A549 (cell line): ENCODE results near the gene MAPT. TPM values are rescaled to one million over a fixed set of nuclear protein-coding genes. Genes with fewer than 3 reads are reported as not detected.

Experiments
- ATAC-seq, 2 experiments: fragments of 200-7000 bp in 1 of 2; fragments of >200 bp in 1 of 2; cut with Nextera tagmentation in 1 of 2; cut with Tn5 transposase in 1 of 2; 3 replicates each; pipeline versions ENCODE4 v1.8.0 to v1.9.1; 2018 to 2020; ENCODE audit warnings: mild to moderate bottlenecking in 1 of 2, moderate library complexity in 1 of 2
- CTCF ChIA-PET: fragments of 300-600 bp; sonication (Branson Sonifier 250); formaldehyde crosslinking; extraction: SDS; loops from one replicate; lab custom pipeline; 2021; ENCODE audit warnings: antibody characterized with exemption, inconsistent platforms; lab: Yijun Ruan, JAX
- POLR2A ChIA-PET: fragments of 350-600 bp; formaldehyde crosslinking; extraction: SDS; loops from one replicate; lab custom pipeline; 2021; ENCODE audit warnings: antibody characterized with exemption, inconsistent platforms; lab: Yijun Ruan, JAX
- DNase-seq, 2 experiments: peaks; one replicate each; pipeline versions ENCODE4 v3.0.0 to v3.0.0-alpha.2; 2011 to 2016; ENCODE audit warnings: low read depth in 1 of 2, low spot score in 1 of 2
- FAIRE-seq: peaks from 2 replicates; lab custom pipeline; 2011; peaks lifted over from hg19 to GRCh38; lab: Jason Lieb, UNC
- H3K27ac ChIP-seq, 2 experiments: fragments of >200 bp; sonication (Bioruptor Twin); formaldehyde crosslinking; 3 replicates each; pipeline ENCODE4 v1.5.1; 2016 to 2017
- H3K4me1 ChIP-seq: fragments of >200 bp; sonication (Bioruptor Twin); formaldehyde crosslinking; 3 replicates; pipeline ENCODE4 v1.6.1; 2016
- H3K4me2 ChIP-seq: fragments of >200 bp; sonication (Bioruptor Twin); formaldehyde crosslinking; 3 replicates; pipeline ENCODE4 v1.6.1; 2016
- H3K4me3 ChIP-seq: fragments of >200 bp; sonication (Bioruptor Twin); formaldehyde crosslinking; 3 replicates; pipeline ENCODE4 v1.5.1; 2016
- H3K9me3 ChIP-seq: fragments of >200 bp; sonication (Bioruptor Twin); formaldehyde crosslinking; 3 replicates; pipeline ENCODE4 v1.6.1; 2016
- CEBPB ChIP-seq, 2 experiments: fragments of >200 bp in 1 of 2; sonication (Bioruptor Twin) in 1 of 2; formaldehyde crosslinking in 1 of 2; IDR thresholded peaks; 2 replicates each; pipeline ENCODE4 v1.6.1; 2012 to 2016
- CHD4 ChIP-seq: fragments of 200-600 bp; sonication (generic); IDR thresholded peaks from 2 replicates; pipeline ENCODE4 v1.6.1; 2016; ENCODE audit warnings: antibody characterized with exemption, mild to moderate bottlenecking, borderline replicate concordance
- EHMT2 ChIP-seq: fragments of 200-600 bp; sonication (generic); IDR thresholded peaks from 2 replicates; pipeline ENCODE4 v1.6.1; 2016; ENCODE audit warnings: antibody characterized with exemption, low read depth, mild to moderate bottlenecking, moderate library complexity
- FOXS1 ChIP-seq: fragments of 250-450 bp; sonication (Bioruptor Pico); IDR thresholded peaks from 2 replicates; pipeline ENCODE4 v1.5.0; 2020; ENCODE audit warnings: mild to moderate bottlenecking, moderate library complexity
- GATA3 ChIP-seq: IDR thresholded peaks from 2 replicates; pipeline ENCODE4 v1.6.1; 2012; ENCODE audit warnings: borderline replicate concordance
- JUN ChIP-seq, 2 experiments: fragments of >200 bp; sonication (Bioruptor Twin); formaldehyde crosslinking; IDR thresholded peaks; 2 replicates in 1 of 2; 3 replicates in 1 of 2; pipeline ENCODE4 v1.6.1; 2016 to 2017
- JUNB ChIP-seq: fragments of >200 bp; sonication (Bioruptor Twin); formaldehyde crosslinking; IDR thresholded peaks from 2 replicates; pipeline ENCODE4 v1.6.1; 2016
- KDM5A ChIP-seq: fragments of 200-600 bp; sonication (generic); IDR thresholded peaks from 2 replicates; pipeline ENCODE4 v1.6.1; 2016; ENCODE audit warnings: antibody characterized with exemption, mild to moderate bottlenecking
- MAZ ChIP-seq: fragments of 150-350 bp; IDR thresholded peaks from 2 replicates; pipeline ENCODE4 v1.6.1; 2014; ENCODE audit warnings: antibody characterized with exemption, low read depth, low read length, borderline replicate concordance
- NPAS2 ChIP-seq: fragments of 250-450 bp; sonication (Bioruptor Pico); IDR thresholded peaks from 2 replicates; pipeline ENCODE4 v1.8.0; 2022; ENCODE audit warnings: mild to moderate bottlenecking, moderate library complexity, borderline replicate concordance
- RFX5 ChIP-seq: fragments of 450-650 bp; IDR thresholded peaks from 2 replicates; pipeline ENCODE4 v1.7.1; 2014; ENCODE audit warnings: antibody characterized with exemption, mild to moderate bottlenecking, moderate library complexity
- RNF2 ChIP-seq: fragments of 200-600 bp; sonication (generic); IDR thresholded peaks from 2 replicates; pipeline ENCODE4 v1.6.1; 2016; ENCODE audit warnings: low read depth, mild to moderate bottlenecking, antibody characterized with exemption, moderate library complexity, borderline replicate concordance
- SMC3 ChIP-seq: fragments of >200 bp; sonication (Bioruptor Twin); formaldehyde crosslinking; IDR thresholded peaks from 3 replicates; pipeline ENCODE4 v1.6.1; 2018; ENCODE audit warnings: inconsistent platforms
- TFCP2L1 ChIP-seq: fragments of 250-450 bp; sonication (Bioruptor Pico); IDR thresholded peaks from 2 replicates; pipeline ENCODE4 v1.5.0; 2021; ENCODE audit warnings: mild to moderate bottlenecking
- ZC3H11A ChIP-seq: fragments of 450-650 bp; IDR thresholded peaks from 2 replicates; pipeline ENCODE4 v1.6.1; 2014; ENCODE audit warnings: antibody characterized with exemption, mild to moderate bottlenecking
- ZNF302 ChIP-seq: fragments of 250-450 bp; sonication (Bioruptor Pico); IDR thresholded peaks from 2 replicates; pipeline ENCODE4 v1.9.0; 2021; ENCODE audit warnings: inconsistent platforms, mild to moderate bottlenecking, moderate library complexity
- whole genome bisulfite sequencing: methylation state at CpG from one replicate; pipeline ENCODE4 v1.1.6; 2017; ENCODE audit errors: missing lambda C conversion rate; 5-methylcytosine and 5-hydroxymethylcytosine counted together
- polyA plus RNA-seq, 4 experiments: library from polyadenylated mRNA; depleted of rRNA in 3 of 4; stranded (reverse); fragments of >200 nt; fragmentation: RNase III in 1 of 4; extraction: RNeasy Plus Mini Kit Qiagen cat#74134 plus additional on column Dnase treatment in 1 of 4; gene quantifications; 2 replicates in 3 of 4; 3 replicates in 1 of 4; pipeline ENCODE4 v1.2.3, GENCODE V29; 2011 to 2017
- TF ChIP-seq, protein P1 (sequence below): fragments of >200 bp; sonication (Bioruptor Twin); formaldehyde crosslinking; IDR thresholded peaks from 2 replicates; pipeline ENCODE4 v1.6.1; 2016
- TF ChIP-seq, protein P2 (sequence below): IDR thresholded peaks from 2 replicates; pipeline ENCODE4 v1.6.1; 2012; ENCODE audit warnings: low read depth, borderline replicate concordance
- TF ChIP-seq, protein P3 (sequence below): fragments of >200 bp; sonication (Bioruptor Twin); formaldehyde crosslinking; IDR thresholded peaks from 3 replicates; pipeline ENCODE4 v1.6.1; 2016

Gene MAPT
- polyA plus RNA-seq, 2 of the 4 experiments (the other 2 are of a cell fraction) = 1.2 to 1.6 TPM

DNA sequence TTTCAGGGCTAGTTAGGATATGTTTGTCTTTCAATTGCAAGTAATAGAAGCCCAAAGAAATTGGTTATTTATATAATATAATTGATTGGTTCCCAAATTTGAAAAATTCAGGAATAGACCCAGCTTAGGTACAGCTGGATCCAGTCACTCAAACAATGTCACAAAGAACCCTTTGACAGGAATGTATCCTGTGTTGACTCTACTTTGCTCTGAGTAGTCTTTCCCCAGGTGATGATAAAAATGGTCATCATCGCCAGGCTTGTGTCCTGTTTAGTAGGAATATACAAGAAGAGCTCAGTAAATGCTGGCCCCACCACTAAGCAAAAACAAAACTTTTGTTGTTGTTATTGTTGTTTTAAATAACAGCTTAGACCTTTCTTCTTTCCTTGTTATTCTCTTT, 35.0 kb downstream of the MAPT start:
- DNase-seq = no peak
- Histone ChIP-seq H3K27ac (no peak overlapping the region), H3K9me3 (no peaks in the 10 kb centered on the region), H3K4me1 (peaks cover 15% of the 10 kb centered on the region; the same call in 2 of the 3 replicates), H3K4me3 (no peak overlapping the region), H3K4me2 (no peak overlapping the region)
- ATAC-seq = no peak
- ChIA-PET CTCF (interaction anchor here (0.6 to 4.3 kb wide), 10 partner anchors 9 to 289 kb away, joined by 3 to 18 read pairs (median 3); partner anchors contain the start of gene MAPT), POLR2A (no interaction called here)
- TF ChIP-seq TFCP2L1 (no peak), RFX5 (no peak), ZC3H11A (no peak), SMC3 (no peak), JUNB (no peak), FOXS1 (CRISPR knock-in tag) (no peak)
- TF ChIP-seq, protein P1, sequence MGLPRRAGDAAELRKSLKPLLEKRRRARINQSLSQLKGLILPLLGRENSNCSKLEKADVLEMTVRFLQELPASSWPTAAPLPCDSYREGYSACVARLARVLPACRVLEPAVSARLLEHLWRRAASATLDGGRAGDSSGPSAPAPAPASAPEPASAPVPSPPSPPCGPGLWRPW = no peak
- WGBS = 82% methylated on average over 1 of the region's 1 CpG
- no peak for FAIRE-seq

DNA sequence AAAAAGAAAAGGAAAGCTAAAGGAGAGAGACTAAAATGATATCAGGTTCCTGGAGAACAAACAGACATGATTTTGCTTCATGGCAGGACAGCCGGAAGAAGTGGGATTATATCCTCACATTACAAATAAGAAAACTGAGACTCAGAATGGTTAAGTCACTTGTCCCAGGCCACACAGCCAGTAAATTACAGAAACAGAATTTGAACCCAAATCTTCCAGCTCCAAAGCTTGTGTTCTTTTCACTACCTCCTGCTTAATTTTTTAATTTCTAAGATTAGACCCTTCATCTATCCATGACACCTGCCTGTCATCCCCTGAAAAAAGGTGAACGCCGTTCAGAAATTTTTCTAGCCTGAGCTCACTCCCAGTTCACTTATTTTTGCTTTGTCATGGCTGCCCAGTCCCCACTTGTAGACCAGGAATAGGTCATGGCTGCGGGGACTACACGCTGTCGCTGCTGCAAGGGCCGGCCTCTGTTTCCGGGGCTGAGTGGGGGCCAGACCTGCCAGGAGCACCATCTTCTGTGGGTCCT, 36.1 kb downstream of the MAPT start:
- POLR2A ChIA-PET = no interaction called here
- 85% methylated on average over 8 of the region's 8 CpGs for WGBS
- CTCF ChIA-PET = interaction anchor here (1.3 to 4.3 kb wide), 8 partner anchors 9 to 79 kb away, joined by 3 to 18 read pairs (median 4); partner anchors contain the start of gene MAPT
- Histone ChIP-seq H3K4me3 (no peak overlapping the region), H3K4me1 (peaks cover 15% of the 10 kb centered on the region; the same call in 2 of the 3 replicates), H3K27ac (0 out of 6 replicates have a peak overlapping the region, but pooled peaks of 1 of the 2 experiments have one; percentile 1), H3K9me3 (no peaks in the 10 kb centered on the region), H3K4me2 (no peak overlapping the region)
- FAIRE-seq (no peak), ATAC-seq (no peak), DNase-seq (no peak)
- no peak for TF ChIP-seq JUN (IDR thresholded peaks at IDR 0.05)
- TF ChIP-seq CHD4 = 0 out of 2 replicates have a peak, but pooled peaks have one; percentile 30

DNA sequence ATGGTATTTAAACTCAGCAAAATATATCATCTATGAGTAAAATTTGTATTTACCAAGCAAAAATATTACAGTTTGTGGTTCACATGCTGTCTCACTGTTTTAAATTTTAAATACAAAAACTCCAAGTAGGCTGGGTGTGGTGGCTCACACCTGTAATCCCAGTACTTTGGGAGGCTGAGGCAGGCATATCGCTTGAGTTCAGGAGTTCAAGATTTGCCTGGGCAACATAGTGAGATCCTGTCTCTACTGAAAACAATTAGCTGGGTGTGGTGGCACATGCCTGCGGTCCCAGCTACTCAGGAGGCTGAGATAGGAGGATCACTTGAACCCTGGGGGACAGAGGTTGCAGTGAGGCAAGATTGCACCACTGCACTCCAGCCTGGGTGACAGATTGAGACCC, 37.3 kb downstream of the MAPT start:
- no peak overlapping the region for H3K4me3 ChIP-seq
- ATAC-seq (no peak), DNase-seq (no peak), FAIRE-seq (no peak)
- no peaks in the 10 kb centered on the region for H3K9me3 ChIP-seq
- H3K27ac ChIP-seq = no peak overlapping the region
- 84% methylated on average over 2 of the region's 2 CpGs for WGBS
- CTCF ChIA-PET = interaction anchor here (1.0 to 9.9 kb wide), 6 partner anchors 8 to 37 kb away, joined by 3 to 89 read pairs (median 6); partner anchors contain the start of gene MAPT
- H3K4me2 ChIP-seq = no peak overlapping the region
- POLR2A ChIA-PET = no interaction called here
- TF ChIP-seq ZNF302 (CRISPR knock-in tag) = no peak
- no peak for TF ChIP-seq CEBPB (IDR thresholded peaks at IDR 0.05)
- TF ChIP-seq EHMT2 = no peak
- no peak for TF ChIP-seq RNF2
- TF ChIP-seq FOXS1 (CRISPR knock-in tag) = no peak
- TF ChIP-seq, protein P2, sequence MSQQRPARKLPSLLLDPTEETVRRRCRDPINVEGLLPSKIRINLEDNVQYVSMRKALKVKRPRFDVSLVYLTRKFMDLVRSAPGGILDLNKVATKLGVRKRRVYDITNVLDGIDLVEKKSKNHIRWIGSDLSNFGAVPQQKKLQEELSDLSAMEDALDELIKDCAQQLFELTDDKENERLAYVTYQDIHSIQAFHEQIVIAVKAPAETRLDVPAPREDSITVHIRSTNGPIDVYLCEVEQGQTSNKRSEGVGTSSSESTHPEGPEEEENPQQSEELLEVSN = no peak
- TF ChIP-seq KDM5A = no peak
- TF ChIP-seq, protein P3, sequence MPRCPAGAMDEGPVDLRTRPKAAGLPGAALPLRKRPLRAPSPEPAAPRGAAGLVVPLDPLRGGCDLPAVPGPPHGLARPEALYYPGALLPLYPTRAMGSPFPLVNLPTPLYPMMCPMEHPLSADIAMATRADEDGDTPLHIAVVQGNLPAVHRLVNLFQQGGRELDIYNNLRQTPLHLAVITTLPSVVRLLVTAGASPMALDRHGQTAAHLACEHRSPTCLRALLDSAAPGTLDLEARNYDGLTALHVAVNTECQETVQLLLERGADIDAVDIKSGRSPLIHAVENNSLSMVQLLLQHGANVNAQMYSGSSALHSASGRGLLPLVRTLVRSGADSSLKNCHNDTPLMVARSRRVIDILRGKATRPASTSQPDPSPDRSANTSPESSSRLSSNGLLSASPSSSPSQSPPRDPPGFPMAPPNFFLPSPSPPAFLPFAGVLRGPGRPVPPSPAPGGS = no peak
- TF ChIP-seq MAZ = no peak
- TF ChIP-seq ZC3H11A = no peak
- no peak for TF ChIP-seq TFCP2L1
- no peak for TF ChIP-seq NPAS2
- no peak for TF ChIP-seq GATA3
- H3K4me1 ChIP-seq = peaks cover 15% of the 10 kb centered on the region; the same call in 2 of the 3 replicates
